Caco-2 (cell line): ENCODE results near the gene PPIL4. TPM values are rescaled to one million over a fixed set of nuclear protein-coding genes. Genes with fewer than 3 reads are reported as not detected.

Experiments used
- BruUV-seq: library from RNA; stranded (reverse); fragments of 400-500 nt; replicated peaks from 2 replicates; lab custom pipeline; 2021; lab: Mats Ljungman, UMichigan
- CTCF ChIA-PET: fragments of 300-600 bp; sonication (Branson Sonifier 250); formaldehyde crosslinking; loops from one replicate; lab custom pipeline; 2022; ENCODE audit warnings: antibody characterized with exemption; lab: Charles Lee
- POLR2A ChIA-PET: fragments of 300-600 bp; sonication (Branson Sonifier 250); formaldehyde crosslinking; loops from one replicate; lab custom pipeline; 2022; ENCODE audit warnings: antibody characterized with exemption; lab: Charles Lee
- DNase-seq, 2 experiments: peaks; one replicate each; pipeline versions ENCODE4 v3.0.0 to v3.0.0-alpha.2; 2020 to 2022
- H3K27me3 ChIP-seq: replicated peaks from 2 replicates; pipeline ENCODE4 v1.6.0; 2011; ENCODE audit warnings: low read length; ENCODE audit not compliant: control insufficient read depth, insufficient read depth
- H3K36me3 ChIP-seq: 2 replicates; pipeline ENCODE4 v1.5.1; 2011; ENCODE audit warnings: low read length; ENCODE audit not compliant: control insufficient read depth, insufficient read depth
- H3K4me1 ChIP-seq: fragments of 250-450 bp; sonication (Bioruptor Pico); 2 replicates; pipeline ENCODE4 v1.5.1; 2020; ENCODE audit warnings: mild to moderate bottlenecking
- H3K4me3 ChIP-seq: 2 replicates; pipeline ENCODE4 v1.5.1; 2011; ENCODE audit warnings: low read depth, mild to moderate bottlenecking, control low read depth, low read length
- H3K9me3 ChIP-seq: fragments of 250-450 bp; sonication (Bioruptor Pico); 2 replicates; pipeline ENCODE4 v1.5.1; 2020; ENCODE audit warnings: mild to moderate bottlenecking, moderate library complexity
- H3K27ac Mint-ChIP-seq: one replicate; pipeline ENCODE4 v1.8.0; 2022; ENCODE audit warnings: mixed read lengths; ENCODE audit not compliant: unreplicated experiment
- H3K27me3 Mint-ChIP-seq: one replicate; pipeline ENCODE4 v1.8.0; 2022; ENCODE audit warnings: mixed read lengths; ENCODE audit not compliant: insufficient read depth, unreplicated experiment
- H3K36me3 Mint-ChIP-seq: one replicate; pipeline ENCODE4 v1.8.0; 2022; ENCODE audit warnings: mild to moderate bottlenecking, mixed read lengths; ENCODE audit not compliant: insufficient read depth, unreplicated experiment
- H3K4me1 Mint-ChIP-seq: one replicate; pipeline ENCODE4 v1.8.0; 2022; ENCODE audit warnings: low read depth, mixed read lengths; ENCODE audit not compliant: unreplicated experiment
- H3K4me3 Mint-ChIP-seq: one replicate; pipeline ENCODE4 v1.8.0; 2022; ENCODE audit warnings: mild to moderate bottlenecking, moderate library complexity, mixed read lengths; ENCODE audit not compliant: unreplicated experiment
- H3K9me3 Mint-ChIP-seq: one replicate; pipeline ENCODE4 v1.8.0; 2022; ENCODE audit warnings: mixed read lengths; ENCODE audit not compliant: unreplicated experiment
- intact Hi-C: fragments of 100-400 bp; cut with micrococcal nuclease; formaldehyde crosslinking; loops from one replicate; pipeline ENCODE4 v1.10.0; 2022; ENCODE audit not compliant: unreplicated experiment
- total RNA-seq: library from RNA; stranded (reverse); gene quantifications from 2 replicates; pipeline ENCODE4 v1.2.3, GENCODE V29; 2022
- TF ChIP-seq, protein P1 (sequence below), 2 experiments: fragments of 200-600 bp in 1 of 2; IDR thresholded peaks; 1 replicate in 1 of 2; 2 replicates in 1 of 2; pipeline versions ENCODE4 v1.5.1 to v1.8.0; 2011 to 2022; ENCODE audit warnings: antibody characterized with exemption in 1 of 2, control low read depth in 1 of 2, inconsistent platforms in 1 of 2, low read depth in 1 of 2, low read length in 1 of 2, mild to moderate bottlenecking in 1 of 2, moderate library complexity in 1 of 2; ENCODE audit not compliant: insufficient read depth in 1 of 2, severe bottlenecking in 1 of 2, unreplicated experiment in 1 of 2

PPIL4 gene
- total RNA-seq, 1 experiment from 2014 or later, result 28.4 TPM

DNA sequence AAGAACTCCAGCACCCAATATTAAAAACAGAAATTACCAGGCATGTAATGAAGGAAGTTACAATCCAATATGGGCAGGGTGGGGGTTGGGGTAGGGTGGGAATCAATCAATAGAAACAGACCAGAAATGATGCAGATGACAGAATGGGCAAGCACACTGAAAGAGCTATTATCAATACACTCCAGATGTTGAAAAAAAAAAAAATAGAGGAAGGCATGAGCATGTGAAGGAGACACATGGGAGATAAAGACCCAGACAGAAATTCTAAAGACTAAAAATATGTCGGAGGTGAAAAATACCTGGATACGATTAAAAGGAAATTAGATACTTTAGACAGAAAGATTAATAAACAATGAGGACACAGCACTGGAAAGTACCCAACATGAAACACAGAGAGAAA lies 42.0 kb downstream of the PPIL4 start:
- H3K9me3 Mint-ChIP-seq, result no peaks in the 10 kb centered on the region

DNA sequence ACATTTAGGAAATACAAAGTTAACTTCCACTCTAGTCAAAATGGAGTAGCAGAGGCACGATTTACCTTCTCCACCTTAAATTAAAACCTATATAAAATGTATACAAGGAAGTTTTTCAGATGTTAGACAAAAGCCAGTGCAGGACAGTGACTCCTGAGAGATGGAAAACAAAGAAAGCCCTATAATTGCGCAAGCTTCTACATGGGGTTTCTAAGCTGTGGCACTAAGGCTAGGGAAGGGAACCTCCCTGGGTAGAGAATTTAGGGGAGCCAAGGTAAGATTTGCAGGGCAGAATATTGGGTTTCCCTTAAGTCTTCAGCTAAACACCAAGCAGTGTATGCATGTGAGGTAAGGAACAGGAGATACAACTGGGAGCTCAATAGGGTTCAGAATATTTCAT lies 42.6 kb downstream of the PPIL4 start:
- peaks cover 14% of the 10 kb centered on the region for H3K36me3 Mint-ChIP-seq
- POLR2A ChIA-PET, result no interaction called here
- TF ChIP-seq, protein P1, sequence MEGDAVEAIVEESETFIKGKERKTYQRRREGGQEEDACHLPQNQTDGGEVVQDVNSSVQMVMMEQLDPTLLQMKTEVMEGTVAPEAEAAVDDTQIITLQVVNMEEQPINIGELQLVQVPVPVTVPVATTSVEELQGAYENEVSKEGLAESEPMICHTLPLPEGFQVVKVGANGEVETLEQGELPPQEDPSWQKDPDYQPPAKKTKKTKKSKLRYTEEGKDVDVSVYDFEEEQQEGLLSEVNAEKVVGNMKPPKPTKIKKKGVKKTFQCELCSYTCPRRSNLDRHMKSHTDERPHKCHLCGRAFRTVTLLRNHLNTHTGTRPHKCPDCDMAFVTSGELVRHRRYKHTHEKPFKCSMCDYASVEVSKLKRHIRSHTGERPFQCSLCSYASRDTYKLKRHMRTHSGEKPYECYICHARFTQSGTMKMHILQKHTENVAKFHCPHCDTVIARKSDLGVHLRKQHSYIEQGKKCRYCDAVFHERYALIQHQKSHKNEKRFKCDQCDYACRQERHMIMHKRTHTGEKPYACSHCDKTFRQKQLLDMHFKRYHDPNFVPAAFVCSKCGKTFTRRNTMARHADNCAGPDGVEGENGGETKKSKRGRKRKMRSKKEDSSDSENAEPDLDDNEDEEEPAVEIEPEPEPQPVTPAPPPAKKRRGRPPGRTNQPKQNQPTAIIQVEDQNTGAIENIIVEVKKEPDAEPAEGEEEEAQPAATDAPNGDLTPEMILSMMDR (IDR thresholded peaks at IDR 0.05; ENCODE audit: insufficient read depth in 1 of 2, low read depth in 1 of 2, low read length in 1 of 2, severe bottlenecking in 1 of 2, unreplicated experiment in 1 of 2), result no peak
- H3K9me3 Mint-ChIP-seq, result no peaks in the 10 kb centered on the region
- no peak overlapping the region for H3K4me3 Mint-ChIP-seq
- Histone ChIP-seq H3K9me3 (no peaks in the 10 kb centered on the region), H3K36me3 (no peaks in the 10 kb centered on the region), H3K27me3 (no peaks in the 10 kb centered on the region), H3K4me3 (no peak overlapping the region), H3K4me1 (no peaks in the 10 kb centered on the region)
- no TSS peak for BruUV-seq
- CTCF ChIA-PET, result no interaction called here
- H3K4me1 Mint-ChIP-seq, result no peaks in the 10 kb centered on the region
- no peak for DNase-seq
- intact Hi-C loops, result no loop called here
- H3K27me3 Mint-ChIP-seq, result no peaks in the 10 kb centered on the region
- H3K27ac Mint-ChIP-seq, result no peak overlapping the region

More for the DNA sequence above, 42.0 kb downstream of the PPIL4 start:
- no peaks in the 10 kb centered on the region for H3K4me1 Mint-ChIP-seq
- H3K36me3 ChIP-seq, result no peaks in the 10 kb centered on the region
- H3K27ac Mint-ChIP-seq, result no peak overlapping the region
- DNase-seq, result no peak
- ChIA-PET POLR2A (no interaction called here), CTCF (no interaction called here)
- no peaks in the 10 kb centered on the region for H3K4me1 ChIP-seq
- TF ChIP-seq, protein P1 (IDR thresholded peaks at IDR 0.05; ENCODE audit: insufficient read depth in 1 of 2, low read depth in 1 of 2, low read length in 1 of 2, severe bottlenecking in 1 of 2, unreplicated experiment in 1 of 2), result no peak
- no peaks in the 10 kb centered on the region for H3K9me3 ChIP-seq
- peaks cover 14% of the 10 kb centered on the region for H3K36me3 Mint-ChIP-seq
- no peak overlapping the region for H3K4me3 Mint-ChIP-seq
- H3K4me3 ChIP-seq, result no peak overlapping the region
- no TSS peak for BruUV-seq
- intact Hi-C loops, result no loop called here
- H3K27me3 Mint-ChIP-seq, result no peaks in the 10 kb centered on the region
- no peaks in the 10 kb centered on the region for H3K27me3 ChIP-seq

DNA sequence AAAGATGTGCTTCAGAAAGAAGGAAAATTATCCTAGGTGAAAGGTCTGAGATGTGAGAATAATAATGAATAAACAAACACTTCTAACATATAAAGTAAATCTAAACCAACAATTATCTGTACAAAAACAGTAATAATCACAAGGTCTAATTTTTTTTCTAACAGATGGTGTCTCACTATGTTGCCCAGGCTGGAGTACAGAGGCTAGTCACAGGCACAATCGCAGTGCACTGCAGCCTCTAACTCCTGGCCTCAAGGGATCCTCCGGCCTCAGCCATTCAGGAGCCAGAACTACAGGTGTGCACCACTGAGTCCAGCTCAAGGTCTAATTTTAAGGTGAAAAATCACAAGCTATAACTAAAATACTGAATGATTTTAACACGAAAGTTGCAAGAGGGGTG lies 44.1 kb downstream of the PPIL4 start:
- no peaks in the 10 kb centered on the region for H3K4me1 Mint-ChIP-seq
- no peak overlapping the region for H3K27ac Mint-ChIP-seq
- ChIA-PET POLR2A (no interaction called here), CTCF (no interaction called here)
- BruUV-seq, result no TSS peak
- Histone ChIP-seq H3K4me3 (no peak overlapping the region), H3K4me1 (no peaks in the 10 kb centered on the region), H3K27me3 (no peaks in the 10 kb centered on the region), H3K36me3 (no peaks in the 10 kb centered on the region), H3K9me3 (no peaks in the 10 kb centered on the region)
- H3K36me3 Mint-ChIP-seq, result peaks cover 15% of the 10 kb centered on the region
- TF ChIP-seq, protein P1 (IDR thresholded peaks at IDR 0.05; ENCODE audit: insufficient read depth in 1 of 2, low read depth in 1 of 2, low read length in 1 of 2, severe bottlenecking in 1 of 2, unreplicated experiment in 1 of 2), result no peak
- no peaks in the 10 kb centered on the region for H3K27me3 Mint-ChIP-seq
- intact Hi-C loops, result no loop called here
- H3K4me3 Mint-ChIP-seq, result no peak overlapping the region
- H3K9me3 Mint-ChIP-seq, result no peaks in the 10 kb centered on the region
- no peak for DNase-seq
